ELF-1 (cell line): ENCODE results near the gene ACSS1.

Source experiments
- DNase-seq: peaks from one replicate; pipeline ENCODE4 v3.0.0-alpha.2; 2016; ENCODE audit warnings: low read depth, low spot score

ACSS1 gene

DNA sequence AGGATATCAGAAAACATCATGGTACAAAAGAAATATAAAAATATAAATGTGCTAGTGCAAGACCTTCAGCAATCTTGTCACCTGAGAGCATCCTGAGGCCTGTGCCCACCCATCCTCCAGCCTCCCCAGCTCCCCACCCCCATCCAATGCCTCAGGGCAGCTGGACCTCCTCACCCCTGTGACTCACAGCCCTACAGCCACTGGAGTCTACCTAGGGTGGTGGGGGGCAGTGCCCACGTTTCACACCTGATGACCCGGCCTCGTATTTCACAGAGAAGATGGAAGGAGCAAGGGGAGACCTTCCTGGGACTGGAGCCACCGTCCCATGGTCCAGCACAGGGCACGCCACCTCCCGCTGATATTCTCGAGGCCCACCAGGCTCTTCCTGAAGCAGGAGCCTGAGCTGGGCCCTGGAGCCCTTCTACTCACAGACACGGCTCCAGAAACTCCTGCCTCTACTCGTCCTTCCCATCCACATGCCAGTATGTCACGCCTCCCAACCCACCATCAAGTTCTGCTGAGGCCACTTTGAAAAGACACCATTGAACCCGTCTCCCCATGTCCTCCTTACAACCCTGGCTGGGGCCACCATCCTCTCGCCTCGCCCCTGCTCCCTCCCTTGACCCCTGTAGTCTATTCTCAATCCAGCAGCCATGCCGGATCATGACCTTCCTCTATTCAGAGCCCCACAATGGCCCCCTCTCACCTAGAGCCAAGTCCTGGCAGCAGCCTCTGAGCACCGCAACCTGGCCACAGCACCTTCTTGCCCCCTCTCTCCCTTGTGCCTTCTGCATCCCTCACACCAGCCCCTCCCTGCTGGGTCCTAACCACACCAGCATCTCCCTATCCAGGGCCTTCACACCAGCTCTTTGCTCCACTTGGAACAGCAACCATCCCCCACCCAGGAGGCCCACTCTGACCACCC is 78.6 kb downstream of the ACSS1 start:
- DNase-seq: no peak

DNA sequence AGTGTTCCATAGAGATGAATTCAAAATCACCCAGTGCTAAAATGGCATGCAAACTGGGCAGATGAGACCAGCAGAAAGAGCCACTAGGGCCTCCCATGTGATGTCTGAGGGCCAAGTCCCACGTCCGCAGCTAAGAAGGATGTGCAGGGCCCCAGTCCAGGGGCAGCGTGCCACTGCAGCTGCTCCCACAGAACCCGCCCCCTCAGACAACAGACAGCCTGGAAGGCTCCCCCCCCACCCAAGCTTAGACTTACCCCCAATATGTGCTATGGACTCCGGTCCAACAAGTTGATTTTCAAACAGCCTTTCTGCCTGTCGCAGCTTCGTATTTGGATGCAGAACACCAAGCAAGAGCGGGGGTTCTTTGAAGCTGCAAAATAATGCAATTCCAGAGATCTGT is 79.4 kb downstream of the ACSS1 start:
- no peak for DNase-seq

DNA sequence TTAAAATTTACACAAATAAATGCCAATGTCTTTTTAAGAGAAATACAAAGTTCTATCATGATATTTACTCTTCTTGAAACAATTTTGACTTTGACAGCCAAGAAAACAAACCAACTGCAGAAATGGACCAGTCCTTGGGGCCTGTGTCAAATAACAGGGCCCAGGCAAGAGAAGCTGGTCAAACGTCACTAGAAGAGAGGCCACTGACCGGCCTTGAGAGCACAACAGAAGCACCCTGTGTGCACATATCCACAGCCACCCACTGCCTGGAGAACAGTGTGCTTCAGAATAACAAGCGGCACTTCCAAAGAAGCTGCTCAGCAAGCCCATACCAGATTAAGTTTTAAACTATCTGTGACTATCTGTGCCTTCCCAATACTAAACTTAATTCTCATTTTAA is 80.1 kb downstream of the ACSS1 start:
- DNase-seq: no peak

DNA sequence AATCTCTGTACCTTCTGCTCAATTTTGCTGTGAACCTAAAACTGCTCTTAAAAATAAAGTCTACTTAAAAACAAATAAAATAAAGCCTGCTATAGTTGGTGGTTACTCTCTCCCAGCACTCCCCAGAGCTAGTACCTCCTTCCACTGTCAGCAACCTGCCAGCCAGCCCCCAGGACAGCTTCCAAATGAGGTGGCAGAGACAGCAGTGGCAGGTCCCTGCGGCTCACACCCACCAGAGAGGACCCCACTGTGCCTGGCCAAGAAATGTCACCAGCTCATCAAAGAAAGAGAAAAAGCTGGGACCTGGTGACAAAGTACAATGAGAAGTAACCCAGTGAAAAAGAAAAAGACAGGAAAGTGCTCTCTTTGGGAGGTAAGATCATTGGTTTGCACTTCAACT is 80.6 kb downstream of the ACSS1 start:
- DNase-seq: no peak

DNA sequence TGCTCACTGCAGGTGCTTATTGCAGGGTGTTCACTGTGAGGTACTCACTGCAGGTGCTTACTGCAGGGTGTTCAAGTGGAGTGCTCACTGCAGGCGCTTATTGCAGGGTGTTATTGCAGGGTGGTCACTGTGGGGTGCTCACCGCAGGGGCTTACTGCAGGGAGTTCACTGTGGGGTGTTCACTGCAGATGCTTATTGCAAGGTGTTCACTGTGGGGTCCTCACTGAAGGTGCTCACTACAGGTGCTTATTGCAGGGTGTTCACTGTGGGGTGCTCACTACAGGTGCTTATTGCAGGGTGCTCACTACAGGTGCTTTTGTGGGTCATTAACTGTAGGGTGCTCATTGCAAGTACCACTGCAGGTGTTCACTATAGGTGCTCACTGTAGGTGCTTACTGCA is 85.6 kb downstream of the ACSS1 start:
- DNase-seq: no peak

DNA sequence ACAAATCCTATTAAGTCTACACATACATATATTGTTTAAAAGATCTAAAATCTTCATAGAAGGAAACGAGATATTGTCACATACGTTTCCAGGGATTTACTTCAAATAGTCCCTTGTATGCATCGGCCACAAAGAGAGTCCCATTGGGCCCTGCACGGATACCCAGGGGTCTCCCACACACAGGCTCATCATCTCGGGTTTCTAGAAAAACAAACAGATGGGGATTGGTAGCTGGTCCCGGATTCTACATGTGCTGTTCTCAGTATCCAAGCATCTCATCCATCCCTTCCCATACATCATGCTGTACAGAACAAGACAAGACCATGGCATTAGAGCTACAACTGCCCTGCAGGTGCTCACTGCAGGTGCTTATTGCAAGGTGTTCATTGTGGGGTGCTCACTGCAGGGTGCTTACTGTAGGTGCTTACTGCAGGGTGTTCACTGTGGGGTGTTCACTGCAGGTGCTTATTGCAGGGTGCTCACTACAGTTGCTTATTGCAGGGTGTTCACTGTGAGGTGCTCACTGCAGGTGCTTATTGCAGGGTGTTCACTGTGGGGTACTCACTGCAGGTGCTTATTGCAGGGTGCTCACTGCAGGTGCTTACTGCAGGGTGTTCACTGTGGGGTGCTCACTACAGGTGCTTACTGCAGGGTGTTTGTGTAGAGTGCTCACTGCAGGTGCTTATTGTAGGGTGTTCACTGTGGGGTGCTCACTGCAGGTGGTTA is 86.4 kb downstream of the ACSS1 start:
- DNase-seq: no peak

DNA sequence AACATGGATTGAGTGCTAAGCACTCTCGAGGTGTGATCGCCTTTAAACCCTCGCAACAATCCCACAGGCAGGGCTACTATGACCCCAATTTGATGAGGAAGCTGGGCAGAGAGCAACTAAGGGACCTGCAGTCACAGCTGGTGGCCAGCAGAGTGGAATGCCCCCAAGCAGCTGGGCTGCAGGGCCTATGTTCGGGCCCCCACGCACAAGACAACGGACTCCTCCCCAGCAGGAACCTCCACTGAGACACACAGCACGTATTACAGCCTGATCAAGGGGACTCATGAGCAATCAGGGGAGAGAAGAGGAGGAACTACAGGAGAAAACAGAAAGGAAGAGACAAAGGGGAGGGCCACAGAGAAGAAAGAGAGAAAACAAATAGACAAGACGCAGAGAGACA is 87.2 kb downstream of the ACSS1 start:
- no peak for DNase-seq

DNA sequence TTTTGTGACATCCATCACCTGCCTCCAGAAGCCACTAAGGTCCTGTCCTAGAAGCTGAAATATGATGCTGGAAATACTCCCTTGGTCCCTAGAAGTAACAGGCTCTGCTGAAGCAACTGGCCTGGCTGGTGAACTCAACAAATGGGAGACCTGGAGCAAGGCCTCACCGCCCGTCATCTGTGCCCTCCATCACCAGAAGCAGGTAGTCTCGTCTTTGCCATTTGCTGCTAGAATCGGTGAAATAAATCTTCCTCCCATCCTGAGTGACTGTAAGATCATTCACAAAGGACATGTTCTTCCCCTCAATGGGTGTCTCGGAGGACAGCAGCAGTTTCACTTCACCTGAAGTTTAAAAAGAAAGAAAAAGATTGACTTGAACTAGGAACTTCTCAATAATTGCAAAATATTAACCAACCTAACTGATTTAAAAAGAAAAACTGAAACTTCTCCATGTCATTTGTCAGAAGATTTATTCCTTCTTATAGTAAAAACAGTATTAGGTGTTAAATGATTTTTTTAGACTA is 87.8 kb downstream of the ACSS1 start:
- DNase-seq: no peak

DNA sequence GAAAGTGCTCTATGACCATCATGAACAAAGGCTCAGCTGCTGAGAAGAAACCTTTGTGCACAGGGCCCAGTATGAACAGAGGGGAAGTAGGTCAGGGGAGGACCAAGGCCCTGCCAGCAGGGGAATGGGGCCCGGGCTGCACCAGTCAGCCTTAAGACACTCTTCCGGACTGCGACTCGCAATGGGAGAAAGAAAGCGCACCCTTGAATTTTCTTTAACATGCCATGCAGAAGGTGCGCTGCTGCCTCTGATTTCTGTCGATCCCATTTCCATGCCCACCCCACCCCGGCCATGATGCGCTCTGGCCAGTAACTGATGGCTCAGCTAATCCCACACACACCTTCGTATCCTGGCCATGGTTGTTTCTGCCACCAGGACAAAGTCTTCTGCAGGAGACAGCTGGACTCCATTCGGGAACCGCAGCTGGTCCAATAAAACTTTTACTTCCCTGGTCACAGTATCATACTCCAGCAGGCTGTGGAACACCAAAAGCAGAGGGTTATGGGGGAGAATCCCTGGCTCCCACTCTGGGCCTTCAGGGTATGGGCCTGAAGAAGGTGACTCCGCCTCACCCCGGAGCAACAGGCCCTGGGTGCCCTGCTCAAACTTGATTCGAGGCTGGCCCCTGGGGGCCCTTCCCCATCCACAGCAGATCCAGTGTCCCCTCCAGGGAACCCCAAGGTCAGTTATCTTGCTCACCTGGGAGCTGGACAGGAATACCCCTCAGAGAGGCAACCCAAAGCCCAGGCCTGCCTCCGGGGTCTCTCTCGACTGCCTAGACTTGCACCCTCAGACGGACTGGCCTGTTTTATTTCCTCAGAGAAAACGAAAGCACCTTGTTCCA is 88.5 kb downstream of the ACSS1 start:
- DNase-seq: no peak

DNA sequence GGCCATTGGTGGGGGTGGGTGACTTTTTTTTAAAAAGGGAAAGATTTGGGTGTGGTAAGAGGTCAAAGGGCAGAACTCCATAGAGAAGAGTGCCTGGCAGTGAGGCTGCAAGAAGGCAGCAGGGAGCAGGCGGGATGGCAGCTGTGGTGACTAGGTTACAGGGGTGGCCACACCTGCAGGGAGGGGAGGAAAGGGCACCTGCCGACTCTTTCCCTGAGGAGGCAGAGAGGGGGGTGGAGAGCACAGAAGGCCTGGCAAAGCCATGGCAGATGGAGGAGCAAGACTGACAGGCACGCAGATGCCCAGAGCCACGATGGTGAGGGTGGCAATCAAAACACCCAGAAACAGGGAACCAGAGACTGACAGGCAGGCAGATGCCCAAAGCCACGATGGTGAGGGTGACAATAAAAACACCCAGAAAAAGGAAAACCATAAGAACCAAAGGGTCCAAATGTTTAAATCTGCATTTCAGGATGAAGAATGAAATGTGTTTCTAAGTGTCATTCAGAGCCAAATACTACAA is 89.6 kb downstream of the ACSS1 start:
- DNase-seq: no peak

DNA sequence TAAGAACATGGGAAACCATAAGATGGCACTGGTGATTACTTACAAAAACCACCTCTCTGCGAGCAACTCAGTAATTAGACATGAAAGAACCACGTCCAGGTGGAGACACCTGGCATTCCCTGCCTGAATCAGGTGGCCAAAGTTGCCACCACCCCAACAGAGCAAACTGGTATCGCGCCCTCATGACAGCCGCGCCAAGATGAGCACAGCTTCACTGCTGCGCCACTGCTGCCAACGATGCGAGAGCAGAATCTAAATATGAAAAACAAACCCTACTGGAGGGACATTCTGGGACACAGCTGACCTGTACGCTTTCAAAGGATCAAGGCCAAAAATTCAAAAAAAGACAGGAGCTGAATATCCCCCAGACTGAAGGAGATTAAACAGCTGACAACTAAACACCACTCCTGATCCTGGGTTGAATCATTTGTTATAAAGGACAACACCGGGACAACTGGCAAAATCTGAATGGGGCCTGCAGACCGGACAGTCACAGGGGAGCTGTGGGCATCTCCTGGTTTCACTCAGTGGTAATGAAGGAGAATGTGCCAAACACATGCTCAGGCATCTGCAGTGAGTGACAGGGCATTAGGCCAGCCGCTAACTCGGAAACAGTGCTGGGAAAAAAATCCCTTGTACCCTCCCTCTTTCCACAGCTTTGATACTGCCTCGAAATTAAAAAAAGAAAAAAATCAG is 91.5 kb downstream of the ACSS1 start:
- no peak for DNase-seq

DNA sequence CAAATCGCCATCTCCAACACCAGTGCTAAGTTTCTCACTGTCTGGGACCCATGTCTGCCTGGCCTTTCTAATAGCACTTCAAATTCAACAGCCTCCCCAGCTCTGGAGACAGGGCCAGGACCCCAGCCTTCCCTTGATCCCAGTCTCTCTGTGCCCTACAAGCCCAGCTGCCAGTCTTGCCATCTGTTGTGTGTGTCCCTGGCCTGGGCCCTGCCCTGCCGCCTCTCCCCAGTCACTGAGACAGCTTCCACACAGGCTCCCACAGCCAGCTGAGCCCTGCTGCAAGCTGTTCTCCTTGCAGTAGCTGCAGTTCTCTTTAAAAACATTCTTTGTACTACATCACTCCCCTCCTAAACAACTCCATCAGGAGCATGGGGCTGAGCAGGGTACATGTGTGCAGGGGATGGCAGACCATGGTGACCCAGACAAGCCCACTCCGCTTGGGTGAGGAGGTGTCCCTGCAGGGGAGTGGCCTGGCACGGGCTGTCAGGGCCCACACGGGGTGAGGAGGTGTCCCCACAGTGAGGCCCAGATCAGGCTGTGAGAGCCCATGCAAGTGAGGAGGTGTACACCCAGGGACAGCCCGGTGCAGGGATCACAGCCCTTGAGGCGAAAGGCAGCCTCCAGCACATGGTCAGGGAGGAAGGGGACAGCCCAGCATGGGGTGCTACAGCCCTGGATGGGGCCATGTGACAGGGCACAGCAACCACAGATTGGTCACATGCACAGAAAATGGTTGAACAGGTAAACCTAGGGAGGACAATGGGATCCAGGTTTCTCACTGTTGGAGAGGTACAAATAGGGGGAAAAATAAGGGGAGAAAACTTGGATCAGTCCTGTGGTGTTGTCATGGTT is 92.6 kb downstream of the ACSS1 start:
- no peak for DNase-seq

DNA sequence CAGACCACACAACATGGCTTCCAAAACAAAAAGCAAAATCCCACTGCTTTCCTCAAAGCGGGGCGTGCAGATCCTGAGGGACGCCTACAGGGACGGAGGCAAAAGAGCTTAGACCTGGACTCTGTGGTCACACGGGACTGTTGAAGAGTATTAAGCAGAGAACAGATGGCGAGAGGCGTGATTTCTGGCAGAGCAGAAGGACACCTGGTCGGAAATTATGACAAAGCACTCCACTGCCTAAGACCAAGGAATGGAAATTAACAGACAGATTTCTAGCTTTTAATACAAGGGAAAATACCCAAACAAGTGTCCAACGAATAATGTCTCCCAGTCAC is 93.5 kb downstream of the ACSS1 start:
- DNase-seq: no peak

DNA sequence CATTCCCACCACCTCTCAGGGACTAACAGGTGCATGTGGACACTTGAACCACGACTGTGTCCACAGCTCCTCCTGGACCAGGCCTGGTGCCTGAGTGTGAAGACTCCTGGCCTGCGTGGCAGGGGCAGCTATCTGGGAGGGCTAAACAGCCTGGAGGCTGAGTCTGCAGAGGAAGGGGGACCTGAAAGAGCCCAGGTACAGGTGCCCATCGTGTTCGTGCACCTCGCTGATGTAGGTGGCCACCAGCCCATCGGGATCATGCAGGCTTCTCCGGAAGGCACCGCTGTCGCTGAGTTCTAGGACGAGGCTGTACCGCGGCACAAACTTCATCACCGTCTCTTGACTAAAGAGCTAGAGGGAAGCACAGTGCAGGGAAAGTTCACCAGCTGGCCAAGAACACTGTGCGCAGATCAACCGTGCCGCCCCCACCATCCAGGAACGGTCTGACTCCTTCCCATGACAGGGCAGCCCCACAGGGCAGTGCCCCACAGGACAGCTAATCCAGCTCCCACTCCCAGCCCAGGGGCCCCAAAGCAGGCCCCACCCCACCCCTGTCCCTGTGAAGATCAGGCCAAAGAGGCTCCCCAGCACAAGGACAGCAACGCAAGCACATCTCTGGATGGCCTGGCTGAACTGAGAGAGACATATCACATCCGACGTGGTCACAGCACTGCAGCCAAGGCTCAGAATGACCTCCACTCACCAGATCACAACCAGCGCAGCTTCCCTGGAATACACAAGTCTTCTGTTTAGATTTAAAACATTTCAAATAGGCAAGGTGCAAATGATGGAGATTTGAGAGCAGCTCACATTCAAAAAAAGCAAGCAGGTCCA is 94.0 kb downstream of the ACSS1 start:
- DNase-seq: no peak

DNA sequence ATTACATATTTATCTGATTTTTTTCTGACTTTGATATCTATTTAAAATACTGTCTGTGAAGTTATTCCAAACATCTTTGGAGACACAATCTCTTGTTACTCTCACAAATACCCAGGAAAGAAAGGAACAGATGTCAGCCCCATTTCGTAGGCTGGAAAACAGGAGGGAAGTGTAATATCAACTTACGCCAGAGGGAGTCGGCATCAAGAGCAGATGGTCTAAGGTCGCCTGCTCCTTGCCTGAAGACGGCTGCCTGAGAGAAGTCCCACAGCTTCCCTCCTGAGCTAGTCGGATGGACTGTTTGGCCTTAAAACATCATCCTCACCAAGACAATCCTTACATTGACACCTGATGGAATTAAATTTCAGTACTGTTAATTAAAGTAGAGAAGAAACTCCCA is 95.4 kb downstream of the ACSS1 start:
- DNase-seq: no peak

DNA sequence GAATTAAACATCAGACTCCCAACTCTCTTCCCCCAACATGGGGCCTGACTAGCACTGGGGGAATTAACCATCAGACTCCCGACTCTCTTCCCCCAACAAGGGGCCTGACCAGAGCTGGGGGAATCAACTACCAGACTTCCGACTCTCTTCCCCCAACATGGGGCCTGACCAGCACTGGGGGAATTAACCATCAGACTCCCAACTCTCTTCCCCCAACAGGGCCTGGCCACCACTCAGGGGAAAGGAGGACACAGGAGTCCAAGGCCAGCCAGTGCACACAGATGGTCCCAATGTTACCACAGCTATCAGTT is 95.8 kb downstream of the ACSS1 start:
- no peak for DNase-seq

DNA sequence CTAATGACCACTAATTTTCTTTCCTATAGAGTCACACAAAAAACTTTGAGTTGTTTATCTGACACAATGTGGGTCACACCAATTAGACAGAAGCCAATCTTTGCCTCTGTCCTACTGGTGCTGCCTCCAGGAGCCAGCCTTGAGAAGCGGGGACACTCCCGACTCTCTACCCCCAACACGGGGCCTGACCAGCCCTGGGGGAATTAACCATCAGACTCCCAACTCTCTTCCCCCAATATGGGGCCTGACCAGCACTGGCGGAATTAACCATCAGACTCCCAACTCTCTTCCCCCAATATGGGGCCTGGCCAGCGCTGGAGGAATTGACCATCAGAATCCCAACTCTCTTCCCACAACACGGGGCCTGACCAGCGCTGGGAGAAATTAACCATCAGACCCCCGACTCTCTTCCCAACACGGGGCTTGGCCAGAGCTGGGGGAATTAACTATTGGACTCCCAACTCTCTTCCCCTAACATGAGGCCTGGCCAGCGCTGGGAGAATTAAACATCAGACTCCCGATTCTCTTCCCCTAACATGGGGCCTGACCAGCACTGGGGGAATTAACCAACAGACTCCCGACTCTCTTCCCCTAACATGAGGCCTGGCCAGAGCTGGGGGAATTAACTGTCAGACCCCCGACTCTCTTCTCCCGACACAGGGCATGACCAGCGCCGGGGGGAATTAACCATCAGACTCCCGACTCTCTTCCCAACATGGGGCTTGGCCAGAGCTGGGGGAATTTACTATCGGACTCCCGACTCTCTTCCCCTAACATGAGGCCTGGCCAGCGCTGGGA is 96.4 kb downstream of the ACSS1 start:
- DNase-seq: no peak

DNA sequence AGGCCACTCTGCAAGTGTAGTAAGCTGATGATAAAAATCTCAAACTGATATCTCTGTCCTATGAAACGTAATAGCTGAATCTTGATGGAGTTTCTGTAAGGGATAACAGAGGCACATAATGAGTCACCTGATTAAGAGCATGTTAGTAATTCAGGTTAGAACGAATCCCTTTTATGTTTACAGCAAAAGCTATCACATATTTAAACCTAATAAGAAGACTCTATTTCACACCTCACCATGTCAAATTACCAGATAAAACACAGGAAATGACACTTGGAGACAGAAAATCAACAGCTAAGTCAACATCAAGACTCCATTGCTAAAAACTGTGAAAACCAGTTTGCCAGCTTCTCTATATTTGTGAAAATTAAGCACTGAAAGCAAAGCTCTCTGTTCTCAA is 97.1 kb downstream of the ACSS1 start:
- no peak for DNase-seq

DNA sequence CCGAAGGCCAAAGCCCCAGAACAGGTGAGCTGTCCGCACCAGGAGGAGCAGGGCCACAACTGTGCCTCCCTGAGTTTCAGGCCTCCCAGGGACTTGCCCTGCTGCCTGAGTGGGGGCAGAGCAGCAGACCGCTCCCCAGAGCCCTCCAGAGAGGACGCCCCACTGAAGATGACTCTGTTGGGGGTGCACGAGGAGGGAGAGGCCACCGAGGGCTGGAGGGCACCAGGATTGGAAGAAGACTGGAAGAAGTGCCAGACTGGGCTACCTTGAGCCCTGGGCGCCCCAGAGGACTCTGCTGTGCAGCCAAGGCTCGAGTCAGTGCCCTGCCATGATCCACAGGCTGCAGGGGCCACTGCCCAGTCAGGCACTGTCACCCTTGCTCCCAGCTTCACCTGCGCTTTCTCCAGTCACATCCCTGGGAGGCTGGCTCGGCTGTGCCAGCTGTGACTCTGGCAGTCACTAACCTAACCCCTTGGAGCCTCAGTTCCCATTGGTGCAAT is 97.6 kb downstream of the ACSS1 start:
- no peak for DNase-seq
